HepG2 (cell line): ENCODE data around the gene RAPH1. TPM values are rescaled to one million over a fixed set of nuclear protein-coding genes. Genes with fewer than 3 reads are reported as not detected.

Experiments
- GPN1 ChIP-seq: sonication (generic); formaldehyde crosslinking; IDR thresholded peaks from 2 replicates; pipeline ENCODE4 v1.5.1; 2020; ENCODE audit warnings: missing genetic modification reagents, borderline replicate concordance
- RARG ChIP-seq: sonication (generic); formaldehyde crosslinking; IDR thresholded peaks from 2 replicates; pipeline ENCODE4 v1.4.0; 2020; ENCODE audit warnings: low read depth, mild to moderate bottlenecking, missing genetic modification reagents
- SNRNP70 ChIP-seq: fragments of 200-400 bp; formaldehyde crosslinking; IDR thresholded peaks from 2 replicates; pipeline ENCODE4 v1.6.1; 2017; ENCODE audit warnings: mild to moderate bottlenecking, low read depth, low read length, moderate library complexity
- ZNF484 ChIP-seq: sonication (generic); formaldehyde crosslinking; IDR thresholded peaks from 2 replicates; pipeline ENCODE4 v1.5.1; 2020; ENCODE audit warnings: mild to moderate bottlenecking, low read depth, missing genetic modification reagents, borderline replicate concordance
- ZNF501 ChIP-seq: sonication (generic); formaldehyde crosslinking; IDR thresholded peaks from 2 replicates; pipeline ENCODE4 v1.5.1; 2020; ENCODE audit warnings: mild to moderate bottlenecking, moderate library complexity, missing genetic modification reagents
- ZNF775 ChIP-seq: sonication (generic); formaldehyde crosslinking; IDR thresholded peaks from 2 replicates; pipeline ENCODE4 v1.4.0; 2020; ENCODE audit warnings: missing genetic modification reagents, mild to moderate bottlenecking, moderate library complexity, borderline replicate concordance
- ZNF816 ChIP-seq: sonication (generic); formaldehyde crosslinking; IDR thresholded peaks from 2 replicates; pipeline ENCODE4 v1.8.0; 2022; ENCODE audit warnings: missing genetic modification reagents, mild to moderate bottlenecking, borderline replicate concordance
- polyA plus RNA-seq, 8 experiments: library from polyadenylated mRNA; depleted of rRNA in 3 of 8; stranded (reverse) in 7 of 8; unstranded in 1 of 8; fragments of >200 nt; fragmentation: Illumina TruSeq in 4 of 8; extraction: Trizol in 4 of 8; gene quantifications; 2 replicates each; pipeline versions ENCODE4 v1.2.1 to v1.2.3, GENCODE V29; 2011 to 2016; ENCODE audit warnings: low read depth in 4 of 8, missing spikeins in 1 of 8, mixed read lengths in 1 of 8; ENCODE audit not compliant: insufficient read depth in 1 of 8
- total RNA-seq, 5 experiments: library from RNA; depleted of rRNA; stranded (reverse); fragments of >200 nt; fragmentation: Illumina TruSeq; extraction: Trizol; gene quantifications; 2 replicates each; pipeline ENCODE4 v1.2.3, GENCODE V29; 2016; ENCODE audit warnings: low read depth in 1 of 5
- TF ChIP-seq, protein P1 (sequence below), 2 experiments: fragments of 450-650 bp in 1 of 2; sonication (generic) in 1 of 2; formaldehyde crosslinking in 1 of 2; IDR thresholded peaks; 2 replicates each; pipeline versions ENCODE4 v1.6.1 to v1.8.0; 2016 to 2022; ENCODE audit warnings: antibody characterized with exemption in 1 of 2, mild to moderate bottlenecking in 1 of 2, missing genetic modification reagents in 1 of 2
- TF ChIP-seq, protein P2 (sequence below): sonication (generic); formaldehyde crosslinking; IDR thresholded peaks from 2 replicates; pipeline ENCODE4 v1.4.0; 2020; ENCODE audit warnings: missing genetic modification reagents, low read depth, mild to moderate bottlenecking, borderline replicate concordance
- TF ChIP-seq, protein P3 (sequence below): sonication (generic); formaldehyde crosslinking; IDR thresholded peaks from 2 replicates; pipeline ENCODE4 v1.4.0; 2020; ENCODE audit warnings: missing genetic modification reagents, borderline replicate concordance
- TF ChIP-seq, protein P4 (sequence below): sonication (generic); formaldehyde crosslinking; IDR thresholded peaks from 2 replicates; pipeline ENCODE4 v1.8.0; 2022; ENCODE audit warnings: missing genetic modification reagents, low read depth, mild to moderate bottlenecking, borderline replicate concordance

RAPH1 gene
- total and polyA plus RNA-seq, 2 of the 13 experiments (the other 11 are each of a cell fraction or from before 2014, with no cell fraction given), result 5.3 to 6.7 TPM

DNA sequence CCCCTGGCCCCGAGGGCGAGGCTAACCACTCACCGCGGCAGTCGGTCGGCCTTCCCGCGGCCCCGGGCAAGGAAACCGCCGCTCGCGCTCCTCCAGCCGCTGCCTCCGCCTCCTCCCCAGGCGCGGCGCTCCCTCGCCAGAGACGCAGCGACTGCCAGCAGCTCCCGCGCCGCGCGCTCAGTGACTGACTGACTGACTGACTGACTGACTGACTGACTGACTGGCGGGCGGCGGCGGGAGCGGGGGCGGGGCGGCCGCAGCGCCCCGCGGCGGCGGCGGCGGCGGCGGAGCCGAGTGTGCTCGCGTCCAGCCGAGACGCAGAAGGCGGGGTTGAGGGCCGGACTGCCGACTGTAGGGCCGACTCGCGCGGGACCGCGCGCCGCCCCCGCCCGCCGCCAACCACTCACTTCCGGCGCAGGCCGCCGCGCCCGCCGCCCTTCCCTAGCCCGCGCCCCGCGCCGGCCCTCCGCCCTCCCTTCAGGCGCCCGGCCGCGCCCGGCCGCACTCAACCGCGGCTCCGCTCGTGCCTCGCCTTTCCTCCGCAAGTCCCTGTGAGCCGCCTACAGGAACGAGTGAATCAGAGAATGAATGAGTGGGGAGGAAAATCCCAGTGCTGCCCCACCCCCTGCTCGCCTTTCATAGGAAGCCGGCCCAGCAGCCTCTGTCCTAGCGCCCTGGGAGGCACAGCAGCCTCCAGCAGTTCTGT lies at the start of gene RAPH1 (continued):
- TF ChIP-seq, protein P1, sequence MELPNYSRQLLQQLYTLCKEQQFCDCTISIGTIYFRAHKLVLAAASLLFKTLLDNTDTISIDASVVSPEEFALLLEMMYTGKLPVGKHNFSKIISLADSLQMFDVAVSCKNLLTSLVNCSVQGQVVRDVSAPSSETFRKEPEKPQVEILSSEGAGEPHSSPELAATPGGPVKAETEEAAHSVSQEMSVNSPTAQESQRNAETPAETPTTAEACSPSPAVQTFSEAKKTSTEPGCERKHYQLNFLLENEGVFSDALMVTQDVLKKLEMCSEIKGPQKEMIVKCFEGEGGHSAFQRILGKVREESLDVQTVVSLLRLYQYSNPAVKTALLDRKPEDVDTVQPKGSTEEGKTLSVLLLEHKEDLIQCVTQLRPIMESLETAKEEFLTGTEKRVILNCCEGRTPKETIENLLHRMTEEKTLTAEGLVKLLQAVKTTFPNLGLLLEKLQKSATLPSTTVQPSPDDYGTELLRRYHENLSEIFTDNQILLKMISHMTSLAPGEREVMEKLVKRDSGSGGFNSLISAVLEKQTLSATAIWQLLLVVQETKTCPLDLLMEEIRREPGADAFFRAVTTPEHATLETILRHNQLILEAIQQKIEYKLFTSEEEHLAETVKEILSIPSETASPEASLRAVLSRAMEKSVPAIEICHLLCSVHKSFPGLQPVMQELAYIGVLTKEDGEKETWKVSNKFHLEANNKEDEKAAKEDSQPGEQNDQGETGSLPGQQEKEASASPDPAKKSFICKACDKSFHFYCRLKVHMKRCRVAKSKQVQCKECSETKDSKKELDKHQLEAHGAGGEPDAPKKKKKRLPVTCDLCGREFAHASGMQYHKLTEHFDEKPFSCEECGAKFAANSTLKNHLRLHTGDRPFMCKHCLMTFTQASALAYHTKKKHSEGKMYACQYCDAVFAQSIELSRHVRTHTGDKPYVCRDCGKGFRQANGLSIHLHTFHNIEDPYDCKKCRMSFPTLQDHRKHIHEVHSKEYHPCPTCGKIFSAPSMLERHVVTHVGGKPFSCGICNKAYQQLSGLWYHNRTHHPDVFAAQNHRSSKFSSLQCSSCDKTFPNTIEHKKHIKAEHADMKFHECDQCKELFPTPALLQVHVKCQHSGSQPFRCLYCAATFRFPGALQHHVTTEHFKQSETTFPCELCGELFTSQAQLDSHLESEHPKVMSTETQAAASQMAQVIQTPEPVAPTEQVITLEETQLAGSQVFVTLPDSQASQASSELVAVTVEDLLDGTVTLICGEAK (IDR thresholded peaks at IDR 0.05), result no peak
- TF ChIP-seq, protein P1 (CRISPR knock-in tag; IDR thresholded peaks at IDR 0.05), result no peak
- TF ChIP-seq RARG (CRISPR knock-in tag), result no peak
- TF ChIP-seq, protein P2, sequence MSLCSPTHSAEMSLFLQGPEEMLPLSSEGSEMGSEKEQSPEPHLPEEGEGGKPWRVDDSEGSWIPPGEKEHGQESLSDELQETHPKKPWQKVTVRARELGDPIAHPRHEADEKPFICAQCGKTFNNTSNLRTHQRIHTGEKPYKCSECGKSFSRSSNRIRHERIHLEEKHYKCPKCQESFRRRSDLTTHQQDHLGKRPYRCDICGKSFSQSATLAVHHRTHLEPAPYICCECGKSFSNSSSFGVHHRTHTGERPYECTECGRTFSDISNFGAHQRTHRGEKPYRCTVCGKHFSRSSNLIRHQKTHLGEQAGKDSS (CRISPR knock-in tag), result no peak
- no peak for TF ChIP-seq ZNF816 (CRISPR knock-in tag)
- TF ChIP-seq ZNF484, result no peak
- no peak for TF ChIP-seq GPN1
- TF ChIP-seq ZNF775 (CRISPR knock-in tag), result no peak
- TF ChIP-seq ZNF501 (CRISPR knock-in tag), result peak; percentile 34
- TF ChIP-seq, protein P3, sequence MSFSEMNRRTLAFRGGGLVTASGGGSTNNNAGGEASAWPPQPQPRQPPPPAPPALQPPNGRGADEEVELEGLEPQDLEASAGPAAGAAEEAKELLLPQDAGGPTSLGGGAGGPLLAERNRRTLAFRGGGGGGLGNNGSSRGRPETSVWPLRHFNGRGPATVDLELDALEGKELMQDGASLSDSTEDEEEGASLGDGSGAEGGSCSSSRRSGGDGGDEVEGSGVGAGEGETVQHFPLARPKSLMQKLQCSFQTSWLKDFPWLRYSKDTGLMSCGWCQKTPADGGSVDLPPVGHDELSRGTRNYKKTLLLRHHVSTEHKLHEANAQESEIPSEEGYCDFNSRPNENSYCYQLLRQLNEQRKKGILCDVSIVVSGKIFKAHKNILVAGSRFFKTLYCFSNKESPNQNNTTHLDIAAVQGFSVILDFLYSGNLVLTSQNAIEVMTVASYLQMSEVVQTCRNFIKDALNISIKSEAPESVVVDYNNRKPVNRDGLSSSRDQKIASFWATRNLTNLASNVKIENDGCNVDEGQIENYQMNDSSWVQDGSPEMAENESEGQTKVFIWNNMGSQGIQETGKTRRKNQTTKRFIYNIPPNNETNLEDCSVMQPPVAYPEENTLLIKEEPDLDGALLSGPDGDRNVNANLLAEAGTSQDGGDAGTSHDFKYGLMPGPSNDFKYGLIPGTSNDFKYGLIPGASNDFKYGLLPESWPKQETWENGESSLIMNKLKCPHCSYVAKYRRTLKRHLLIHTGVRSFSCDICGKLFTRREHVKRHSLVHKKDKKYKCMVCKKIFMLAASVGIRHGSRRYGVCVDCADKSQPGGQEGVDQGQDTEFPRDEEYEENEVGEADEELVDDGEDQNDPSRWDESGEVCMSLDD (CRISPR knock-in tag), result no peak
- no peak for TF ChIP-seq SNRNP70
- TF ChIP-seq, protein P4, sequence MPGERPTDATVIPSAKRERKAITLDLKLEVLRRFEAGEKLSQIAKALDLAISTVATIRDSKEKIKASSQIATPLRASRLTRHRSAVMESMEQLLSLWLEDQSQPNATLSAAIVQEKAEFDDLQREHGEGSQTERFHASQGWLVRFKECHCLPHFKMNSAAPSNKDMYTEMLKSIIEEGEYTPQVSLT (CRISPR knock-in tag), result no peak
